ENCODE results near the gene MLXIP.
"Not testable (repeated sequence)": the region's sequence is repeated elsewhere in the genome, so short reads cannot be mapped to it uniquely, and the experiment has no call there.

Gene MLXIP

GRCh38 chr12:122097927-122098756, 19.6 kb downstream of the MLXIP start:
- Histone ChIP-seq H2AFZ (ENCODE audit: low read length, unreplicated experiment) (no peak overlapping the region), H3K36me3 (ENCODE audit: insufficient read depth, low read length) (no peaks in the 10 kb centered on the region), H3K27ac (ENCODE audit: low read depth, low read length) (peak overlapping the region; percentile 4; the same call in 1 of the 2 replicates), H3K27me3 (ENCODE audit: insufficient read depth, low read length) (no peaks in the 10 kb centered on the region), H3K4me3 (ENCODE audit: low read depth, low read length) (no peak overlapping the region), H3K4me1 (ENCODE audit: control insufficient read depth, insufficient read depth, low read length, unreplicated experiment) (peaks cover 19% of the 10 kb centered on the region), H3K79me2 (ENCODE audit: control insufficient read depth, insufficient read depth, low read length, unreplicated experiment) (peaks cover 73% of the 10 kb centered on the region)

DNA sequence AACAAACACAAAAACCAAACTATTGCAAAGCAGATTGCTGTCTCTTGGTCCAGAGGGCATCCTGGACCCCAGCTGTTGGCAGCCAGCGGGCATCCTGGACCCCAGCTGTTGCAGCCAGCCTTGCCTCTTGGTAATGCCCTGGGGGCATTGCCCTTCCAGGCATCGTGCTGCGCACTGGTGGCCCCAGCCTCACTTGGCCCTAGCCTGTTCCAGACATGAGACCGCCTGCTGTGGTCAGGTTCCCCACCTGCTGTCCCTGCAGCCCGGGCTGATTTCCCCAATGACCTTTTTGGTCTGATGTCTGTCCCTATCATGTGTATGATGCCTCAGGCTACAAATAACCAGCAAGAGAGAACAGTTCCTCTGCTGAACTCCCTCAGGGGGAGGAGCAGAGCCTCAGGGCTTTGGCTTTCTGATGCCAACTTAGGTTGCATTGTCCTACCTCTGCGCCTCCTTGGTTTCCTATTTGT, 20.8 kb downstream of the MLXIP start:
- H3K27ac ChIP-seq (ENCODE audit: low read depth, low read length) = no peak overlapping the region
- H3K4me1 ChIP-seq (ENCODE audit: control insufficient read depth, insufficient read depth, low read length, unreplicated experiment) = peaks cover 19% of the 10 kb centered on the region

DNA sequence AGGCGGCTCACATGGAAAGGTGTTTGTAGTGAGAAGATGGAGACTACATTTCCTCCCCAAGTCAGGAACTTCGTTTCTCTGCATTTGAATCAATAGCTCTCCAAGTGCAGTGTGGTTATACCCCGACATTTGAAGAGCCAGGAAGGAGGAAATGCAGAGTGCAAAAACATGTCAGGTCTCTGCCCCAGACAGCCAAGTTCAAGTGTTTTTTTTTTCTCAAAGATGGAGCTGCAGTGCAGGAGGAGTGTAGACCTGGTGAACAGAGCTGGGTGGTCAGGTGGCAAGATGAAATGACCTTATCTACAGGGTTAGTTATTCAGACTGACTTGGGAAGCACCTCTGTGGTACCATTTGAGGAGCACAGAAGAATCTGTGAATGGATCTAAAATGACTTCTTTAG, 21.3 kb downstream of the MLXIP start:
- Histone ChIP-seq H3K4me3 (ENCODE audit: low read depth, low read length) (no peak overlapping the region), H3K27ac (ENCODE audit: low read depth, low read length) (no peak overlapping the region), H3K79me2 (ENCODE audit: control insufficient read depth, insufficient read depth, low read length, unreplicated experiment) (peaks cover 65% of the 10 kb centered on the region), H3K36me3 (ENCODE audit: insufficient read depth, low read length) (no peaks in the 10 kb centered on the region), H2AFZ (ENCODE audit: low read length, unreplicated experiment) (no peak overlapping the region), H3K27me3 (ENCODE audit: insufficient read depth, low read length) (no peaks in the 10 kb centered on the region), H3K4me1 (ENCODE audit: control insufficient read depth, insufficient read depth, low read length, unreplicated experiment) (peaks cover 19% of the 10 kb centered on the region)

More for the DNA sequence above, 20.8 kb downstream of the MLXIP start:
- no peak overlapping the region for H2AFZ ChIP-seq (ENCODE audit: low read length, unreplicated experiment)
- peaks cover 67% of the 10 kb centered on the region for H3K79me2 ChIP-seq (ENCODE audit: control insufficient read depth, insufficient read depth, low read length, unreplicated experiment)
- H3K27me3 ChIP-seq (ENCODE audit: insufficient read depth, low read length) = no peaks in the 10 kb centered on the region
- H3K4me3 ChIP-seq (ENCODE audit: low read depth, low read length) = no peak overlapping the region
- H3K36me3 ChIP-seq (ENCODE audit: insufficient read depth, low read length) = no peaks in the 10 kb centered on the region

DNA sequence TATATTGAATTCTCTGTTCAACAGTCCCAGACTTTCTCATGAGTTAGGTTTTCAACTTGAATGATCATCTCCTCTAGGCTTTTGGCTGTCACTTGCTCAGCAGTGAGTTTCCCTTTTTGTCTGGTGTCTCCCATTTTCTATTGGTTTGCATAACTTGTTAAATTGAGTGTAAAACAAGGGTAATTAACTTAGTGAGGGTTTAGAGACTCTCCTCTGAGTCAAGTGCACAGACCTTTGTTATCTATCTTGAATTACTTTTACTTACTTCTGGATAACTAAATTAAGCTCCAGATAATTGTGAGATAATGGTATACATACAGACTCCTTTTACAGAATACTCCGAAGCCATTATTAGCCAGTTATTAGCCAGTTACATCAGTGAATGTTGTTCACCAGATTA, 22.0 kb downstream of the MLXIP start:
- Histone ChIP-seq H3K79me2 (ENCODE audit: control insufficient read depth, insufficient read depth, low read length, unreplicated experiment) (peaks cover 63% of the 10 kb centered on the region), H3K4me1 (ENCODE audit: control insufficient read depth, insufficient read depth, low read length, unreplicated experiment) (peaks cover 19% of the 10 kb centered on the region), H3K27ac (ENCODE audit: low read depth, low read length) (no peak overlapping the region)

GRCh38 chr12:122102331-122102730, 23.8 kb downstream of the MLXIP start:
- Histone ChIP-seq H3K79me2 (ENCODE audit: control insufficient read depth, insufficient read depth, low read length, unreplicated experiment) (peaks cover 68% of the 10 kb centered on the region), H2AFZ (ENCODE audit: low read length, unreplicated experiment) (no peak overlapping the region), H3K4me3 (ENCODE audit: low read depth, low read length) (no peak overlapping the region), H3K4me1 (ENCODE audit: control insufficient read depth, insufficient read depth, low read length, unreplicated experiment) (peaks cover 21% of the 10 kb centered on the region), H3K36me3 (ENCODE audit: insufficient read depth, low read length) (no peaks in the 10 kb centered on the region), H3K27ac (ENCODE audit: low read depth, low read length) (no peak overlapping the region), H3K27me3 (ENCODE audit: insufficient read depth, low read length) (no peaks in the 10 kb centered on the region)

More for the DNA sequence above, 22.0 kb downstream of the MLXIP start:
- H3K27me3 ChIP-seq (ENCODE audit: insufficient read depth, low read length) = no peaks in the 10 kb centered on the region
- H2AFZ ChIP-seq (ENCODE audit: low read length, unreplicated experiment) = no peak overlapping the region
- H3K4me3 ChIP-seq (ENCODE audit: low read depth, low read length) = no peak overlapping the region
- no peaks in the 10 kb centered on the region for H3K36me3 ChIP-seq (ENCODE audit: insufficient read depth, low read length)

DNA sequence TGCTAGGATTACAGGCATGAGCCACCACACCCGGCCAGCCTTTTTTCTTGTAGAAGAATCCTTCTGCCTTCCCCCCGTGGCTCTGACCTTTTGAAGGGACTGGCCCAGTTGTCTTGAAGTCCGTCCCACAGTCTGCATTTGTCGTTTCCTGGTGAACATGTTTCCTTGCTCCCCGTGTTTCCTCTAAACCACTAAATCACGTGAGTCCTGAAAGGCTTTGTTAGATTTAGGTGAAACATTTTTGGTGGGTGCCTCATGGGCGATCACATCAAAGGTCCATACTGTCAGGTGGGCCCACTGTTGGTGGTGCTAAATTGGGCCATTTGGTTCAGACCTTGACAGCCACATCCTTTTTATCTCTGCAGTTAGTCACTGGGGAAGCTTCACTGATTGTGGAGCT, 26.3 kb downstream of the MLXIP start:
- no peaks in the 10 kb centered on the region for H3K36me3 ChIP-seq (ENCODE audit: insufficient read depth, low read length)
- H3K79me2 ChIP-seq (ENCODE audit: control insufficient read depth, insufficient read depth, low read length, unreplicated experiment) = peaks cover 56% of the 10 kb centered on the region
- H3K4me3 ChIP-seq (ENCODE audit: low read depth, low read length) = no peak overlapping the region
- H3K27ac ChIP-seq (ENCODE audit: low read depth, low read length) = no peak overlapping the region
- no peak overlapping the region for H2AFZ ChIP-seq (ENCODE audit: low read length, unreplicated experiment)
- peaks cover 18% of the 10 kb centered on the region for H3K4me1 ChIP-seq (ENCODE audit: control insufficient read depth, insufficient read depth, low read length, unreplicated experiment)
- H3K27me3 ChIP-seq (ENCODE audit: insufficient read depth, low read length) = no peaks in the 10 kb centered on the region

- not testable (repeated sequence) for H3K27ac ChIP-seq (ENCODE audit: low read depth, low read length); H3K27me3 ChIP-seq (ENCODE audit: insufficient read depth, low read length); H3K4me3 ChIP-seq (ENCODE audit: low read depth, low read length); H3K36me3 ChIP-seq (ENCODE audit: insufficient read depth, low read length); H2AFZ ChIP-seq (ENCODE audit: low read length, unreplicated experiment)
- Histone ChIP-seq H3K79me2 (ENCODE audit: control insufficient read depth, insufficient read depth, low read length, unreplicated experiment) (peaks cover 54% of the 10 kb centered on the region), H3K4me1 (ENCODE audit: control insufficient read depth, insufficient read depth, low read length, unreplicated experiment) (peaks cover 18% of the 10 kb centered on the region)
These were observed 26.9 kb downstream of the MLXIP start for GRCh38 chr12:122105496-122105895.

DNA sequence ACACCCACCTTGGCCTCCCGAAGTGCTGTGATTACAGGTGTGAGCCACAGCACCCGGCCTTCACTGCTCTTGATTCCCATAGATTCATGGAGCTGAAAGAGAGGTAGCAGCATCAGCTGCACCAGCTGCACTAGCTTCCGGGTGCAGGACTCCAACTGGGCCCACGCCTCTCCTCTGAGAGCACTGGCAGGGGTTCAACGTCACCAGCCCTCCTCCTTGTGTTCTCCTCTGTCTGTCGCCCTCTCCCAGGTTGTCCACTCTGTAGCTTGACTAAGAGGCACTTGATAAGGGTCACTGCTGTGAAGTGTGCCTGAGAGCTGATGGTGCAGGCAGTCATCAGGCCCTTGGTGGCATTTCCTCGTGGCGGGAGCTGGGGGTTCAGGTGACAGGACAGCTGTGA, 28.3 kb downstream of the MLXIP start:
- Histone ChIP-seq H3K4me1 (ENCODE audit: control insufficient read depth, insufficient read depth, low read length, unreplicated experiment) (peaks cover 24% of the 10 kb centered on the region), H2AFZ (ENCODE audit: low read length, unreplicated experiment) (no peak overlapping the region), H3K79me2 (ENCODE audit: control insufficient read depth, insufficient read depth, low read length, unreplicated experiment) (peaks cover 57% of the 10 kb centered on the region), H3K4me3 (ENCODE audit: low read depth, low read length) (no peak overlapping the region), H3K36me3 (ENCODE audit: insufficient read depth, low read length) (no peaks in the 10 kb centered on the region), H3K27me3 (ENCODE audit: insufficient read depth, low read length) (no peaks in the 10 kb centered on the region), H3K27ac (ENCODE audit: low read depth, low read length) (no peak overlapping the region)

DNA sequence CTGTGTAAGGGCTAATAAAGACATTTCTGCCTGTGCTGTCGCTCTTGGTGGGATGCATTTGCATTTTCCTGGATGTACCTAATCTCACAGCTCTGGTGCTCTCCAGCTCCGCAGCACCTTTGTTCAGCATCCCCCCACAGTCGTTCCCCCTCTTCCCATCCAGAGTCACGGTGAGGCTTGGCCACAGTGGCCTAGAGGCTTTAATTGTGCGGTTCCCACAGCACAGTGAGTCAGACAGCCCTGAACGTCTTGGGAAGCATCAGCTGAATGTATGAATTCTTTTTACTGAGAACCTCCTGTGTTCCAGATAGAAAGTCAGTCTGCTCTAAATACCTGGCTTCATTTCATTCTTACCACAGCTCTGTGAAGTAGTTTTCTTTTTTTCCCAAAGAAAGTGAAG, 28.7 kb downstream of the MLXIP start:
- Histone ChIP-seq H3K36me3 (ENCODE audit: insufficient read depth, low read length) (no peaks in the 10 kb centered on the region), H3K4me3 (ENCODE audit: low read depth, low read length) (no peak overlapping the region), H3K27me3 (ENCODE audit: insufficient read depth, low read length) (no peaks in the 10 kb centered on the region), H3K79me2 (ENCODE audit: control insufficient read depth, insufficient read depth, low read length, unreplicated experiment) (peaks cover 57% of the 10 kb centered on the region), H2AFZ (ENCODE audit: low read length, unreplicated experiment) (no peak overlapping the region), H3K4me1 (ENCODE audit: control insufficient read depth, insufficient read depth, low read length, unreplicated experiment) (peaks cover 27% of the 10 kb centered on the region), H3K27ac (ENCODE audit: low read depth, low read length) (peak overlapping the region; percentile 68)

- H2AFZ ChIP-seq (ENCODE audit: low read length, unreplicated experiment) = no peak overlapping the region
- peaks cover 33% of the 10 kb centered on the region for H3K4me1 ChIP-seq (ENCODE audit: control insufficient read depth, insufficient read depth, low read length, unreplicated experiment)
- H3K79me2 ChIP-seq (ENCODE audit: control insufficient read depth, insufficient read depth, low read length, unreplicated experiment) = peaks cover 39% of the 10 kb centered on the region
- H3K36me3 ChIP-seq (ENCODE audit: insufficient read depth, low read length) = no peaks in the 10 kb centered on the region
- peak overlapping the region; percentile 41 for H3K27ac ChIP-seq (ENCODE audit: low read depth, low read length)
- no peaks in the 10 kb centered on the region for H3K27me3 ChIP-seq (ENCODE audit: insufficient read depth, low read length)
- H3K4me3 ChIP-seq (ENCODE audit: low read depth, low read length) = no peak overlapping the region
These were observed 32.6 kb downstream of the MLXIP start for GRCh38 chr12:122111089-122111641.
